WTC11 (cell line): Measurements from ENCODE around the gene SNRNP200. TPM values are rescaled to one million over a fixed set of nuclear protein-coding genes. Genes with fewer than 3 reads are reported as not detected.

ENCODE experiments used
- ATAC-seq: fragments of 200-7000 bp; cut with Tn5 transposase; 2 replicates; pipeline ENCODE4 v1.10.0; 2021; ENCODE audit warnings: mild to moderate bottlenecking, moderate library complexity
- CTCF ChIA-PET: fragments of 300-600 bp; sonication (Branson Sonifier 250); formaldehyde crosslinking; loops from one replicate; lab custom pipeline; 2021; ENCODE audit warnings: antibody characterized with exemption; lab: Charles Lee
- POLR2A ChIA-PET: fragments of 350-600 bp; sonication (Branson Sonifier 250); formaldehyde crosslinking; loops from one replicate; lab custom pipeline; 2021; ENCODE audit warnings: antibody characterized with exemption; lab: Charles Lee
- DNase-seq: peaks from one replicate; pipeline ENCODE4 v3.0.0; 2021; ENCODE audit warnings: low spot score
- H3K27ac Mint-ChIP-seq: 2 replicates; pipeline ENCODE4 v1.8.0; 2021; ENCODE audit warnings: mixed read lengths
- H3K27me3 Mint-ChIP-seq: 2 replicates; pipeline ENCODE4 v1.8.0; 2021; ENCODE audit warnings: low read depth, mild to moderate bottlenecking, moderate library complexity, mixed read lengths
- H3K36me3 Mint-ChIP-seq: 2 replicates; pipeline ENCODE4 v1.8.0; 2021; ENCODE audit warnings: mixed read lengths
- H3K4me1 Mint-ChIP-seq: 2 replicates; pipeline ENCODE4 v1.8.0; 2022; ENCODE audit warnings: mixed read lengths
- H3K4me3 Mint-ChIP-seq: 2 replicates; pipeline ENCODE4 v1.8.0; 2021; ENCODE audit warnings: mild to moderate bottlenecking, moderate library complexity, mixed read lengths
- H3K9me3 Mint-ChIP-seq: 2 replicates; pipeline ENCODE4 v1.8.0; 2021; ENCODE audit warnings: mixed read lengths
- AFF4 ChIP-seq: sonication (generic); formaldehyde crosslinking; IDR thresholded peaks from 2 replicates; pipeline ENCODE4 v1.8.1; 2023; ENCODE audit warnings: mild to moderate bottlenecking, missing genetic modification reagents, borderline replicate concordance
- CBFB ChIP-seq: sonication (generic); formaldehyde crosslinking; IDR thresholded peaks from 2 replicates; pipeline ENCODE4 v1.8.1; 2022; ENCODE audit warnings: mild to moderate bottlenecking, low read depth, missing genetic modification reagents
- HMGA2 ChIP-seq: fragments of 250-450 bp; sonication (Bioruptor Pico); IDR thresholded peaks from 2 replicates; pipeline ENCODE4 v1.4.0; 2021; ENCODE audit warnings: mild to moderate bottlenecking, moderate library complexity
- IRF2 ChIP-seq: sonication (generic); formaldehyde crosslinking; IDR thresholded peaks from 2 replicates; pipeline ENCODE4 v1.8.0; 2022; ENCODE audit warnings: low read depth, missing genetic modification reagents, borderline replicate concordance
- JUN ChIP-seq: sonication (generic); formaldehyde crosslinking; IDR thresholded peaks from 2 replicates; pipeline ENCODE4 v1.8.0; 2023; ENCODE audit warnings: mild to moderate bottlenecking, missing genetic modification reagents
- MXD4 ChIP-seq: fragments of 250-450 bp; sonication (Bioruptor Pico); IDR thresholded peaks from 2 replicates; pipeline ENCODE4 v1.8.0; 2021; ENCODE audit warnings: mild to moderate bottlenecking, moderate library complexity, borderline replicate concordance
- PRDM15 ChIP-seq: sonication (generic); formaldehyde crosslinking; IDR thresholded peaks from 2 replicates; pipeline ENCODE4 v1.8.0; 2022; ENCODE audit warnings: missing genetic modification reagents
- PREB ChIP-seq: sonication (generic); formaldehyde crosslinking; IDR thresholded peaks from 2 replicates; pipeline ENCODE4 v1.8.1; 2022; ENCODE audit warnings: mild to moderate bottlenecking, missing genetic modification reagents, moderate library complexity, borderline replicate concordance
- SMAD3 ChIP-seq: sonication (generic); formaldehyde crosslinking; IDR thresholded peaks from 2 replicates; pipeline ENCODE4 v1.8.0; 2022; ENCODE audit warnings: missing genetic modification reagents, mild to moderate bottlenecking, borderline replicate concordance
- ZBTB43 ChIP-seq: sonication (generic); formaldehyde crosslinking; IDR thresholded peaks from 2 replicates; pipeline ENCODE4 v1.8.1; 2023; ENCODE audit warnings: mild to moderate bottlenecking, missing genetic modification reagents
- ZNF219 ChIP-seq: sonication (generic); formaldehyde crosslinking; IDR thresholded peaks from 2 replicates; pipeline ENCODE4 v1.8.0; 2023; ENCODE audit warnings: missing genetic modification reagents, mild to moderate bottlenecking, borderline replicate concordance
- ZNF281 ChIP-seq: sonication (generic); formaldehyde crosslinking; IDR thresholded peaks from 2 replicates; pipeline ENCODE4 v1.8.0; 2023; ENCODE audit warnings: mild to moderate bottlenecking, missing genetic modification reagents
- ZNF396 ChIP-seq: fragments of 250-450 bp; sonication (Bioruptor Pico); IDR thresholded peaks from 2 replicates; pipeline ENCODE4 v1.8.0; 2021; ENCODE audit warnings: mild to moderate bottlenecking, moderate library complexity, borderline replicate concordance
- ZNF532 ChIP-seq: fragments of 250-450 bp; sonication (Bioruptor Pico); IDR thresholded peaks from 2 replicates; pipeline ENCODE4 v1.9.0; 2021; ENCODE audit warnings: mild to moderate bottlenecking, borderline replicate concordance
- ZSCAN18 ChIP-seq: fragments of 250-450 bp; sonication (Bioruptor Pico); IDR thresholded peaks from 2 replicates; pipeline ENCODE4 v2.1.2; 2022; ENCODE audit warnings: mild to moderate bottlenecking, moderate library complexity
- total RNA-seq: library from RNA; stranded (reverse); gene quantifications from 3 replicates; pipeline ENCODE4 v1.2.3, GENCODE V29; 2021

SNRNP200 gene
- total RNA-seq, 1 experiment from 2014 or later: 226 TPM

- peaks cover 24% of the 10 kb centered on the region for H3K4me1 Mint-ChIP-seq
- TF ChIP-seq PRDM15 (CRISPR knock-in tag) (no peak), ZNF281 (CRISPR knock-in tag) (no peak), AFF4 (CRISPR knock-in tag) (no peak), ZNF396 (CRISPR knock-in tag) (no peak), JUN (CRISPR knock-in tag) (no peak), ZBTB43 (CRISPR knock-in tag) (no peak), ZNF219 (CRISPR knock-in tag) (no peak)
Observed at GRCh38 chr2:96301865-96302264, 3.5 kb downstream of the SNRNP200 start.

GRCh38 chr2:96296925-96297324, 8.4 kb downstream of the SNRNP200 start:
- ATAC-seq (no peak), DNase-seq (no peak)
- CTCF ChIA-PET: no interaction called here
- Mint-ChIP-seq H3K9me3 (no peaks in the 10 kb centered on the region), H3K27ac (no peak overlapping the region), H3K4me1 (no peaks in the 10 kb centered on the region), H3K27me3 (no peaks in the 10 kb centered on the region), H3K36me3 (peaks cover 87% of the 10 kb centered on the region), H3K4me3 (no peak overlapping the region)
- POLR2A ChIA-PET: no interaction called here
- TF ChIP-seq PREB (CRISPR knock-in tag): no peak
- no peak for TF ChIP-seq ZNF532 (CRISPR knock-in tag)
- TF ChIP-seq JUN (CRISPR knock-in tag): no peak
- no peak for TF ChIP-seq HMGA2 (CRISPR knock-in tag)
- no peak for TF ChIP-seq ZSCAN18 (CRISPR knock-in tag)
- no peak for TF ChIP-seq SMAD3 (CRISPR knock-in tag)
- TF ChIP-seq IRF2 (CRISPR knock-in tag): no peak
- TF ChIP-seq MXD4 (CRISPR knock-in tag): no peak
- no peak for TF ChIP-seq CBFB (CRISPR knock-in tag)

More at GRCh38 chr2:96301865-96302264, 3.5 kb downstream of the SNRNP200 start:
- no peak for ATAC-seq
- Mint-ChIP-seq H3K27me3 (no peaks in the 10 kb centered on the region), H3K9me3 (no peaks in the 10 kb centered on the region), H3K4me3 (no peak overlapping the region), H3K27ac (no peak overlapping the region), H3K36me3 (peaks cover 74% of the 10 kb centered on the region)
- CTCF ChIA-PET: interaction anchor here (1.1 kb wide), 1 partner anchor 225 kb away, joined by 3 read pairs; no protein-coding TSS in a partner anchor
- POLR2A ChIA-PET: no interaction called here
- no peak for DNase-seq
